Liver (tissue), 9 donors: ENCODE measurements around the gene MT3. TPM values are rescaled to one million over a fixed set of nuclear protein-coding genes. Genes with fewer than 3 reads are reported as not detected.

Experiments
- DNase-seq: peaks from one replicate; pipeline ENCODE4 v3.0.0-alpha.2; 2017; ENCODE audit warnings: low spot score
- H3K27ac ChIP-seq, 2 donors: one replicate each; pipeline ENCODE4 v1.7.0; 2013; ENCODE audit warnings: inconsistent platforms in 2 of 2, low read length in 2 of 2, control low read depth in 1 of 2, low read depth in 1 of 2, mild to moderate bottlenecking in 1 of 2
- H3K27me3 ChIP-seq, 4 donors: one replicate each; pipeline versions ENCODE4 v1.6.1 to v1.7.0; 2013; ENCODE audit warnings: low read length in 3 of 4, inconsistent platforms in 1 of 4, mild to moderate bottlenecking in 1 of 4, moderate library complexity in 1 of 4; ENCODE audit not compliant: control insufficient read depth in 4 of 4, insufficient read depth in 4 of 4
- H3K36me3 ChIP-seq, 4 donors: one replicate each; pipeline versions ENCODE4 v1.6.1 to v1.7.0; 2013; ENCODE audit warnings: low read length in 3 of 4, mild to moderate bottlenecking in 3 of 4, low read depth in 1 of 4, moderate library complexity in 1 of 4; ENCODE audit not compliant: control insufficient read depth in 4 of 4, insufficient read depth in 3 of 4
- H3K4me1 ChIP-seq, 4 donors: one replicate each; pipeline versions ENCODE4 v1.6.1 to v1.7.0; 2013; ENCODE audit warnings: low read length in 3 of 4, mild to moderate bottlenecking in 3 of 4, moderate library complexity in 1 of 4; ENCODE audit not compliant: control insufficient read depth in 4 of 4, insufficient read depth in 4 of 4
- H3K4me3 ChIP-seq, 3 donors: one replicate each; pipeline versions ENCODE4 v1.6.1 to v1.7.0; 2013; ENCODE audit warnings: low read length in 3 of 3, control low read depth in 1 of 3, low read depth in 1 of 3, mild to moderate bottlenecking in 1 of 3
- H3K9ac ChIP-seq, 2 donors: one replicate each; pipeline ENCODE4 v1.7.0; 2013; ENCODE audit warnings: low read length in 2 of 2, mild to moderate bottlenecking in 2 of 2, moderate library complexity in 2 of 2, control low read depth in 1 of 2, low read depth in 1 of 2
- H3K9me3 ChIP-seq, 4 donors: one replicate each; pipeline versions ENCODE4 v1.6.1 to v1.7.0; 2013; ENCODE audit warnings: low read length in 3 of 4; ENCODE audit not compliant: control insufficient read depth in 4 of 4
- EGR1 ChIP-seq, 2 donors: IDR thresholded peaks; 2 replicates each; pipeline ENCODE4 v1.6.1; 2016 to 2018; ENCODE audit warnings: antibody characterized with exemption in 2 of 2, low read depth in 2 of 2
- FOXA1 ChIP-seq: IDR thresholded peaks from 2 replicates; pipeline ENCODE4 v1.6.1; 2016; ENCODE audit warnings: antibody characterized with exemption
- FOXA2 ChIP-seq: IDR thresholded peaks from 2 replicates; pipeline ENCODE4 v1.6.1; 2016; ENCODE audit warnings: antibody characterized with exemption
- GABPA ChIP-seq, 2 donors: IDR thresholded peaks in 1 of 2; conservative IDR thresholded peaks in 1 of 2; 2 replicates each; pipeline ENCODE4 v1.6.1; 2016; ENCODE audit warnings: antibody characterized with exemption in 2 of 2, mild to moderate bottlenecking in 1 of 2, moderate library complexity in 1 of 2
- HNF4A ChIP-seq, 2 donors: conservative IDR thresholded peaks; 2 replicates each; pipeline ENCODE4 v1.6.1; 2016; ENCODE audit warnings: antibody characterized with exemption in 2 of 2, mild to moderate bottlenecking in 2 of 2
- HNF4G ChIP-seq: IDR thresholded peaks from 2 replicates; pipeline ENCODE4 v1.6.1; 2016; ENCODE audit warnings: antibody characterized with exemption
- NR2F2 ChIP-seq: IDR thresholded peaks from 2 replicates; pipeline ENCODE4 v1.6.1; 2016; ENCODE audit warnings: antibody characterized with exemption
- RAD21 ChIP-seq, 2 donors: IDR thresholded peaks; 2 replicates each; pipeline ENCODE4 v1.6.1; 2016; ENCODE audit warnings: antibody characterized with exemption in 2 of 2, mild to moderate bottlenecking in 2 of 2
- SP1 ChIP-seq: IDR thresholded peaks from 2 replicates; pipeline ENCODE4 v1.6.1; 2018; ENCODE audit warnings: antibody characterized with exemption, mild to moderate bottlenecking
- TAF1 ChIP-seq: conservative IDR thresholded peaks from 2 replicates; pipeline ENCODE4 v1.6.1; 2016; ENCODE audit warnings: antibody characterized with exemption, mild to moderate bottlenecking
- WGBS: extraction: QIAGEN DNeasy Blood & Tissue Kit; methylation state at CpG from one replicate; pipeline ENCODE4 v1.1.7; 2013; 5-methylcytosine and 5-hydroxymethylcytosine counted together
- polyA plus RNA-seq, 2 donors: library from polyadenylated mRNA; stranded (reverse) in 1 of 2; unstranded in 1 of 2; fragments of 200-250 nt in 1 of 2; fragments of >200 nt in 1 of 2; fragmentation: Nextera tagmentation in 1 of 2; extraction: Ambion mirVana in 1 of 2; gene quantifications; one replicate each; pipeline versions ENCODE4 v1.2.1 to v1.2.3, GENCODE V29; 2013 to 2015
- total RNA-seq, 2 donors: library from RNA; depleted of rRNA; stranded (reverse); fragments of >200 nt; gene quantifications; one replicate each; pipeline ENCODE4 v1.2.3, GENCODE V29; 2014
- TF ChIP-seq, protein P1 (sequence below): fragments of 150-350 bp; IDR thresholded peaks from 2 replicates; pipeline ENCODE4 v1.5.1; 2017; ENCODE audit warnings: improper control_type of control experiment, low read depth, low read length; ENCODE audit not compliant: missing input control
- TF ChIP-seq, protein P2 (sequence below): IDR thresholded peaks from 2 replicates; pipeline ENCODE4 v1.6.1; 2016; ENCODE audit warnings: antibody characterized with exemption, mild to moderate bottlenecking
- TF ChIP-seq, protein P3 (sequence below): IDR thresholded peaks from 2 replicates; pipeline ENCODE4 v1.6.1; 2016; ENCODE audit warnings: antibody characterized with exemption
- donor health status: healthy.
- donor health status: healthy.
- donor health status: healthy.
- donor health status: healthy.
- donor health status: healthy.

The MT3 gene
- total and polyA plus RNA-seq, 4 donors = not detected

DNA sequence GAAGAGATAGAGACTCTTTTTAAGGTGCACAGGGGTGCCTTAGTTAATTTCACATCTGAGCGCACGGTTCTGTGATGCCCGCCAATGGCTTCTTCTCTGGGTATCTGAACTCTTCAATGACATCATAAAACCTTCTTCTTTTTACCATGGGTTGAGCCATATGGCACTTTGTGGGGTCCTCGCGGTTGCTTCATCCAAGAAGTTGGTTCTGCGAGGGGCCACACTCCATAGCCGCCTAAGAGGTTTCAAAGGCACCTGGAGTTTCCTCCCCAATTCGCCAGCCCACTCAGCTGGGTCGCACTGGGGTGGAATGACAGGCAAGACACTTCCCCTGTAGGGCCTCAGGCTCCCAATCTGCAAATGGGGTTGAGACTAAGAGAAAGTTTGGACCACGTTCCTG, 34.9 kb upstream of the MT3 start:
- TF ChIP-seq, protein P1, sequence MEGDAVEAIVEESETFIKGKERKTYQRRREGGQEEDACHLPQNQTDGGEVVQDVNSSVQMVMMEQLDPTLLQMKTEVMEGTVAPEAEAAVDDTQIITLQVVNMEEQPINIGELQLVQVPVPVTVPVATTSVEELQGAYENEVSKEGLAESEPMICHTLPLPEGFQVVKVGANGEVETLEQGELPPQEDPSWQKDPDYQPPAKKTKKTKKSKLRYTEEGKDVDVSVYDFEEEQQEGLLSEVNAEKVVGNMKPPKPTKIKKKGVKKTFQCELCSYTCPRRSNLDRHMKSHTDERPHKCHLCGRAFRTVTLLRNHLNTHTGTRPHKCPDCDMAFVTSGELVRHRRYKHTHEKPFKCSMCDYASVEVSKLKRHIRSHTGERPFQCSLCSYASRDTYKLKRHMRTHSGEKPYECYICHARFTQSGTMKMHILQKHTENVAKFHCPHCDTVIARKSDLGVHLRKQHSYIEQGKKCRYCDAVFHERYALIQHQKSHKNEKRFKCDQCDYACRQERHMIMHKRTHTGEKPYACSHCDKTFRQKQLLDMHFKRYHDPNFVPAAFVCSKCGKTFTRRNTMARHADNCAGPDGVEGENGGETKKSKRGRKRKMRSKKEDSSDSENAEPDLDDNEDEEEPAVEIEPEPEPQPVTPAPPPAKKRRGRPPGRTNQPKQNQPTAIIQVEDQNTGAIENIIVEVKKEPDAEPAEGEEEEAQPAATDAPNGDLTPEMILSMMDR = no peak
- TF ChIP-seq FOXA1 (no peak), HNF4A (conservative IDR thresholded peaks at IDR 0.05) (no peak), RAD21 (IDR thresholded peaks at IDR 0.05) (no peak), SP1 (no peak), TAF1 (no peak), HNF4G (no peak)
- TF ChIP-seq, protein P2, sequence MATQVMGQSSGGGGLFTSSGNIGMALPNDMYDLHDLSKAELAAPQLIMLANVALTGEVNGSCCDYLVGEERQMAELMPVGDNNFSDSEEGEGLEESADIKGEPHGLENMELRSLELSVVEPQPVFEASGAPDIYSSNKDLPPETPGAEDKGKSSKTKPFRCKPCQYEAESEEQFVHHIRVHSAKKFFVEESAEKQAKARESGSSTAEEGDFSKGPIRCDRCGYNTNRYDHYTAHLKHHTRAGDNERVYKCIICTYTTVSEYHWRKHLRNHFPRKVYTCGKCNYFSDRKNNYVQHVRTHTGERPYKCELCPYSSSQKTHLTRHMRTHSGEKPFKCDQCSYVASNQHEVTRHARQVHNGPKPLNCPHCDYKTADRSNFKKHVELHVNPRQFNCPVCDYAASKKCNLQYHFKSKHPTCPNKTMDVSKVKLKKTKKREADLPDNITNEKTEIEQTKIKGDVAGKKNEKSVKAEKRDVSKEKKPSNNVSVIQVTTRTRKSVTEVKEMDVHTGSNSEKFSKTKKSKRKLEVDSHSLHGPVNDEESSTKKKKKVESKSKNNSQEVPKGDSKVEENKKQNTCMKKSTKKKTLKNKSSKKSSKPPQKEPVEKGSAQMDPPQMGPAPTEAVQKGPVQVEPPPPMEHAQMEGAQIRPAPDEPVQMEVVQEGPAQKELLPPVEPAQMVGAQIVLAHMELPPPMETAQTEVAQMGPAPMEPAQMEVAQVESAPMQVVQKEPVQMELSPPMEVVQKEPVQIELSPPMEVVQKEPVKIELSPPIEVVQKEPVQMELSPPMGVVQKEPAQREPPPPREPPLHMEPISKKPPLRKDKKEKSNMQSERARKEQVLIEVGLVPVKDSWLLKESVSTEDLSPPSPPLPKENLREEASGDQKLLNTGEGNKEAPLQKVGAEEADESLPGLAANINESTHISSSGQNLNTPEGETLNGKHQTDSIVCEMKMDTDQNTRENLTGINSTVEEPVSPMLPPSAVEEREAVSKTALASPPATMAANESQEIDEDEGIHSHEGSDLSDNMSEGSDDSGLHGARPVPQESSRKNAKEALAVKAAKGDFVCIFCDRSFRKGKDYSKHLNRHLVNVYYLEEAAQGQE = no peak
- TF ChIP-seq, protein P3, sequence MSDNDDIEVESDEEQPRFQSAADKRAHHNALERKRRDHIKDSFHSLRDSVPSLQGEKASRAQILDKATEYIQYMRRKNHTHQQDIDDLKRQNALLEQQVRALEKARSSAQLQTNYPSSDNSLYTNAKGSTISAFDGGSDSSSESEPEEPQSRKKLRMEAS = no peak
- Histone ChIP-seq H3K9me3 (no peaks in the 10 kb centered on the region), H3K4me1 (peaks cover 0 to 12% (median 9%) of the 10 kb centered on the region in 4 donors), H3K4me3 (no peak overlapping the region), H3K9ac (no peak overlapping the region), H3K27ac (no peak overlapping the region), H3K36me3 (no peaks in the 10 kb centered on the region), H3K27me3 (no peaks in the 10 kb centered on the region)
- WGBS = 95% methylated on average over 10 of the region's 10 CpGs
- no peak for DNase-seq

DNA sequence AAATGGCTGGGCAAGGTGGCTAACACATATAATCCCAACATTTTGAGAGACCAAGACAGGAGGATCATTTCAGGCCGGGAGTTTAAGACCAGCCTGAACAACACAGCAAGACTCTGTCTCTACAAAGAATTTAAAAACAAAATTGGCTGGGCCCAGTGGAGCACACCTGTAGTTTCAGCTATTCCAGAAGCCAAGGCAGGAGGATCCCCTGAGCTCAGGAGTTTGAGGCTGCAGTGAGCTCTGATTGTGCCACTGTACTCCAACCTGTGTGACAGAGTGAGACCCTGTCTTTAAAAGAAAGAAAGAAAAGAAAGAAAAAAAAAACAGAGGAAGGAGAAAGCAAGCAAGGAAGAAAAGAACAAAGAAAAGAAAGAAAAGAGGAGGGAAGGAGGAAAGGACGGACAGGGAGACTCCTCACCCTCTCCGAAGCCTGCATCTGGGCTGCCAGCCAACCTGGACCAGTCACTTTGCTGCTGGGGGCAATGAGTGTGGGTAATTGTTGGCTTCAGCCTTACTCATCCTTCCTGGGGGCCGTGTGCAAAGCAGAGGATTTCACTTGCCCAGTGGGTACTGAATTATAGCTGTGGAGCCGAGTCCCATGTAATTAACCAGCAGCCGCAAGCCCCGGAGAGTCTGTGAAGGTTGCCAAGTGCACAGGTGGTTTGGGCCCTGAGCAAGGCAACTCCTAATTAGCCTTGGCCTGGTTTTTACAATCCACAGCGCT, 31.1 kb upstream of the MT3 start:
- Histone ChIP-seq H3K36me3 (no peaks in the 10 kb centered on the region), H3K27me3 (no peaks in the 10 kb centered on the region), H3K9ac (no peak overlapping the region), H3K9me3 (no peaks in the 10 kb centered on the region), H3K27ac (no peak overlapping the region), H3K4me3 (no peak overlapping the region), H3K4me1 (no peaks in the 10 kb centered on the region)
- no peak for TF ChIP-seq FOXA2
- TF ChIP-seq EGR1 (IDR thresholded peaks at IDR 0.05; ENCODE audit: low read depth in 2 of 2) = no peak
- TF ChIP-seq FOXA1 = no peak
- TF ChIP-seq, protein P1 = no peak
- no peak for TF ChIP-seq RAD21 (IDR thresholded peaks at IDR 0.05)
- TF ChIP-seq, protein P2 = no peak
- TF ChIP-seq, protein P3 = no peak
- no peak for TF ChIP-seq NR2F2
- TF ChIP-seq HNF4G = no peak
- no peak for TF ChIP-seq GABPA (IDR thresholded peaks at IDR 0.05 in 1 of 2, conservative IDR thresholded peaks at IDR 0.05 in 1 of 2)
- TF ChIP-seq SP1 = no peak
- 89% methylated on average over 8 of the region's 8 CpGs for WGBS
- no peak for DNase-seq
